ENCODE data around the gene MSRB1.

- TF ChIP-seq CTCF (IDR thresholded peaks at IDR 0.05), result no peak
- no peak for TF ChIP-seq POLR2AphosphoS5 (IDR thresholded peaks at IDR 0.05)
Observed at GRCh38 chr16:1984347-1985225, 41.6 kb upstream of the MSRB1 start.

Measured in stomach (tissue), 4 donors.